ENCODE measurements around the gene KNDC1. TPM values are rescaled to one million over a fixed set of nuclear protein-coding genes. Genes with fewer than 3 reads are reported as not detected.
A peak's percentile ranks its signal among the peaks of the same experiment; 100 is the strongest.

Gene KNDC1
- total and polyA plus RNA-seq, 4 experiments from 2014 or later = 0.09 to 1.4 (median 0.87) TPM; not detected in 1

DNA sequence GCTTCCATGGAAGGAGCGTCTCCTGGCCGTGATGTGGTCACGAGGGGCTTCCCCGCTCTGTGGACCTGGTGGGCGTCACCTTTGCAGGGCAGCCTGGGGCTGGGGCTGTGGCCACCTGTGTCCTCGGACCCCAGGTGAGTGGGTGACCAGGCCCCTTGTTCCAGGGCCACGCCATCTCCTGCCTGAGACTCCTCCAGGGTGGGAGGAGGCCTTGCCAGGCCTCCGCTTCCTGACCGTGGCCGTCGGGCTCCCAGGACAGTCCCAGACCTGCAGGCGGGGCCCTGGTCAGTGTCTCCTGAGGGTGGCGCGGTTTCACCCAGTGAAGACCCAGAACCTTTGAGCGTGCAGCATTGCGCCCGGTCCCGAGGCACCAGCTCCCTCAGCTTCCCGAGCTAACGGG lies 49.6 kb downstream of the KNDC1 start:
- H3K4me3 Mint-ChIP-seq = no peak overlapping the region
- no peaks in the 10 kb centered on the region for H3K36me3 Mint-ChIP-seq
- Histone ChIP-seq H3K27me3 (ENCODE audit: insufficient read depth, low read length) (no peaks in the 10 kb centered on the region), H3K36me3 (ENCODE audit: insufficient read depth, low read length) (no peaks in the 10 kb centered on the region), H3K4me1 (ENCODE audit: insufficient read depth, low read length) (no peaks in the 10 kb centered on the region), H3K9me3 (ENCODE audit: control insufficient read depth in 1 of 2, low read length in 2 of 2) (no peaks in the 10 kb centered on the region), H3K27ac (ENCODE audit: low read depth, low read length) (no peak overlapping the region), H3K4me3 (ENCODE audit: low read length in 2 of 2) (no peak overlapping the region)
- no peak overlapping the region for H3K27ac Mint-ChIP-seq
- ChIA-PET CTCF (ENCODE audit: partially characterized antibody) (no interaction called here), POLR2A (ENCODE audit: partially characterized antibody) (no interaction called here)
- intact Hi-C loops (cut with micrococcal nuclease) = no loop called here
- no peaks in the 10 kb centered on the region for H3K9me3 Mint-ChIP-seq
- peaks cover 0 to 4% (median 1%) of the 10 kb centered on the region in 4 donors for H3K4me1 Mint-ChIP-seq
- H3K27me3 Mint-ChIP-seq = no peaks in the 10 kb centered on the region
- DNase-seq = peak in 1 of 5 donors; percentile 9

DNA sequence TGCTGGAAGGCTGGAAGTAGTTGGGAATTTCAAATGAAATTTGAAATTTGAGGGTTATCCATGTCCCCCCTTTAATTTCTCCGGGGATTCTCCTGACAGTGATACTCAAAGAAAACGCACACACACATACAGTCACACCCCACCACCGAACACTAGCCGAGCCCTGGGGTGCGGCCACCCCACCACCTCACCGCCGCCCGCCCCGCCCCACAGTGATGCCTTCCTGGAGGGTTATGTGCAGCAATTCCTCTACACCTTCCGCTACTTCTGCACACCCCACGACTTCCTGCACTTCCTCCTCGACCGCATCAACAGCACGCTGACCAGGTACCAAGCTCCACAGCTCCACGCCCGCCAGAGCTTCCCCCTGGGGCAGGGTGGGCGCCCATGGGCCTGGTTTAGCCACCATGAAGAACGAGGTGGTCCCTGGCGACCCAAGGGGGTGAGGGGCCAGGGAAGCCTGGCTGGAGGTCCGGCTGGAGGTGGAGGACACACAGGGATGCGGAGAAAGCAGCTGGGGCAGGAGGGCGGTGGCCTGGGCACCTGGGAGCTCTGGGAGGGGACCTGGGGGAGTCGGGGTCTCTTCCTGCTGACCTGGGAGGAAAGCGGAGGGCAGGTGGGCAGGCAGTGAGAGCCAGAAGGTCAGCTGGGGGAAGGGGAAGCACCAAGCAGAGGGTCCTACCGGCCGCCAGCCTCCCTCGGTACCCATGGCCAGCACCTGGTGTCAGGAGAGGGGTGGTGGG lies 50.5 kb downstream of the KNDC1 start:
- Mint-ChIP-seq H3K27ac (no peak overlapping the region), H3K27me3 (no peaks in the 10 kb centered on the region), H3K36me3 (no peaks in the 10 kb centered on the region), H3K4me3 (no peak overlapping the region), H3K9me3 (no peaks in the 10 kb centered on the region), H3K4me1 (peaks cover 0 to 4% (median 1%) of the 10 kb centered on the region in 4 donors)
- Histone ChIP-seq H3K27me3 (ENCODE audit: insufficient read depth, low read length) (no peaks in the 10 kb centered on the region), H3K9me3 (ENCODE audit: control insufficient read depth in 1 of 2, low read length in 2 of 2) (no peaks in the 10 kb centered on the region), H3K4me1 (ENCODE audit: insufficient read depth, low read length) (no peaks in the 10 kb centered on the region), H3K36me3 (ENCODE audit: insufficient read depth, low read length) (no peaks in the 10 kb centered on the region), H3K4me3 (ENCODE audit: low read length in 2 of 2) (no peak overlapping the region), H3K27ac (ENCODE audit: low read depth, low read length) (no peak overlapping the region)
- CTCF ChIA-PET (ENCODE audit: partially characterized antibody) = no interaction called here
- DNase-seq = peak in 1 of 5 donors; percentile 26
- intact Hi-C loops (cut with micrococcal nuclease) = no loop called here
- POLR2A ChIA-PET (ENCODE audit: partially characterized antibody) = no interaction called here

DNA sequence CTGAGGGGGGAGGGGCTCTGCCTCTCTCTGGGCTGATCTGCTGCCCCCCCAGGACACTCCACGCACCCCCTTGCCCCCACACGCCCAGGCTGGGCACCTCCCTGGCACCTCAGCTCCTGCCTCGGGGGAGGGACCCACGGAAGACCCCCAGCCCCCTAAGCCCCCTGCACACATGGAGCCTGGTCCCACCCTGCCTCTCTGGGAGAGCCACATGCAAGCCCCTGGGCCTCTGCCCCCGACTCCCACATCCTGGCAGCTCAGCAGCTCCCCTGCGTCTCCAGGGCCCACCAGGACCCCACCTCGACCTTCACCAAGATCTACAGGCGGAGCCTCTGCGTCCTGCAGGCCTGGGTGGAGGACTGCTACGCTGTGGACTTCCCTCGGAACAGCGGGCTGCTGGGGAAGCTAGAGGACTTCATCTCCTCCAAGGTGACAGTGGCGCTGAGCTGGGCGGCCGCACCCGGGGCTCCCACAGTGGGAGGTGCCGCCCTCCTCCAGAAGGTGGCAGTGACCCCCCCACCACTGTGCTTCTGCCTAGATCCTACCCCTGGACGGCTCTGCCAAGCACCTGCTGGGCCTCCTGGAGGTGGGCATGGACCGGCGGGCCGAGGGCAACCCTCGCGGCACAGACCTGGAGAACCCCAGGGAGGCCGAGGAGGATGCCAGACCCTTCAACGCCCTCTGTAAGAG lies 51.3 kb downstream of the KNDC1 start:
- Mint-ChIP-seq H3K36me3 (no peaks in the 10 kb centered on the region), H3K27me3 (peaks cover 0 to 3% of the 10 kb centered on the region in 2 donors), H3K4me1 (peaks cover 0 to 4% (median 1%) of the 10 kb centered on the region in 4 donors), H3K27ac (no peak overlapping the region), H3K9me3 (no peaks in the 10 kb centered on the region), H3K4me3 (no peak overlapping the region)
- no peak overlapping the region for H3K4me3 ChIP-seq (ENCODE audit: low read length in 2 of 2)
- H3K4me1 ChIP-seq (ENCODE audit: insufficient read depth, low read length) = no peaks in the 10 kb centered on the region
- POLR2A ChIA-PET (ENCODE audit: partially characterized antibody) = no interaction called here
- intact Hi-C loops (cut with micrococcal nuclease) = no loop called here
- no peaks in the 10 kb centered on the region for H3K27me3 ChIP-seq (ENCODE audit: insufficient read depth, low read length)
- CTCF ChIA-PET (ENCODE audit: partially characterized antibody) = no interaction called here
- peak in 1 of 5 donors; percentile 26 for DNase-seq
- no peaks in the 10 kb centered on the region for H3K36me3 ChIP-seq (ENCODE audit: insufficient read depth, low read length)
- H3K9me3 ChIP-seq (ENCODE audit: control insufficient read depth in 1 of 2, low read length in 2 of 2) = no peaks in the 10 kb centered on the region
- H3K27ac ChIP-seq (ENCODE audit: low read depth, low read length) = no peak overlapping the region

DNA sequence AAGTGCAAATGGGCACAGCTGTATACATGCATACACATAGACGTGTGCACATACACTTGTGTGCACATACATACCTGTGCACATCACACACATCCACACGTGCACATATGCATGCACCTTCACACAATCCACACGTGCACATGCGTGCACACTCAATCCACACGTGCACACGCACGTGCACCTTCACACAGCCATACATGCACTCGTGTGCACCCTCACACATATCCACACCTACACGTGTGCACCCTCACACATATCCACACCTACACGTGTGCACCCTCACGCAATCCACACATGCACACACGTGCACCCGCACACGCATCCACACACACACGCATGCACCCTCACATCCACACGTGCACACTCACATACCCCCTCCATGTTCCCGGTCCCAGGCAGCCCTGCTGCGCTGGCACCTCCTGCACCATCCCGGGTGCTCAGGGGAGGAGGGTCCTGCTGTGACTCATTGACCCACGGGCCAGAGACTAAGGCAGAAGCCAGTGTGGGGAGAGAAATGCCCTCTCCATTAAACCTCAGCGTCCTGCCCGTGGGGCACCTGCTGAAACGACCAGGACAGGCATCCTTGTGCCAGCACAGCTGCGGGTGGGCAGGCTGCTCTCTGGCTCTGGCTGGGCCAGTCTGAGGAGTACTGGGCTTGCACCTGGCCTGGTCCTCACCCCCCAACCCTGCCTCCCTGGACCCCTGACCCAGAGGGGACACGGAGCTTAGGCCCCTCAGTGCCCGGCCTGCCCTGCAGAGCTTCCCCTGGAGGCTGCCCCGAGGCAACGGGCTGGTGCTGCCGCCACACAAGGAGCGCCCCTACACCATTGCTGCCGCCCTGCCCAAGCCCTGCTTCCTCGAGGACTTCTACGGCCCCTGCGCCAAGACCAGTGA lies 52.2 kb downstream of the KNDC1 start:
- H3K27ac Mint-ChIP-seq = no peak overlapping the region
- Histone ChIP-seq H3K4me1 (ENCODE audit: insufficient read depth, low read length) (no peaks in the 10 kb centered on the region), H3K9me3 (ENCODE audit: control insufficient read depth in 1 of 2, low read length in 2 of 2) (no peaks in the 10 kb centered on the region), H3K36me3 (ENCODE audit: insufficient read depth, low read length) (no peaks in the 10 kb centered on the region), H3K4me3 (ENCODE audit: low read length in 2 of 2) (no peak overlapping the region), H3K27me3 (ENCODE audit: insufficient read depth, low read length) (no peaks in the 10 kb centered on the region), H3K27ac (ENCODE audit: low read depth, low read length) (no peak overlapping the region)
- H3K27me3 Mint-ChIP-seq = peaks cover 3 to 7% of the 10 kb centered on the region in 2 donors
- intact Hi-C loops (cut with micrococcal nuclease) = no loop called here
- H3K4me1 Mint-ChIP-seq = peaks cover 0 to 4% (median 1%) of the 10 kb centered on the region in 4 donors
- no peaks in the 10 kb centered on the region for H3K9me3 Mint-ChIP-seq
- no peak overlapping the region for H3K4me3 Mint-ChIP-seq
- CTCF ChIA-PET (ENCODE audit: partially characterized antibody) = no interaction called here
- no peaks in the 10 kb centered on the region for H3K36me3 Mint-ChIP-seq
- POLR2A ChIA-PET (ENCODE audit: partially characterized antibody) = no interaction called here
- DNase-seq = no peak

DNA sequence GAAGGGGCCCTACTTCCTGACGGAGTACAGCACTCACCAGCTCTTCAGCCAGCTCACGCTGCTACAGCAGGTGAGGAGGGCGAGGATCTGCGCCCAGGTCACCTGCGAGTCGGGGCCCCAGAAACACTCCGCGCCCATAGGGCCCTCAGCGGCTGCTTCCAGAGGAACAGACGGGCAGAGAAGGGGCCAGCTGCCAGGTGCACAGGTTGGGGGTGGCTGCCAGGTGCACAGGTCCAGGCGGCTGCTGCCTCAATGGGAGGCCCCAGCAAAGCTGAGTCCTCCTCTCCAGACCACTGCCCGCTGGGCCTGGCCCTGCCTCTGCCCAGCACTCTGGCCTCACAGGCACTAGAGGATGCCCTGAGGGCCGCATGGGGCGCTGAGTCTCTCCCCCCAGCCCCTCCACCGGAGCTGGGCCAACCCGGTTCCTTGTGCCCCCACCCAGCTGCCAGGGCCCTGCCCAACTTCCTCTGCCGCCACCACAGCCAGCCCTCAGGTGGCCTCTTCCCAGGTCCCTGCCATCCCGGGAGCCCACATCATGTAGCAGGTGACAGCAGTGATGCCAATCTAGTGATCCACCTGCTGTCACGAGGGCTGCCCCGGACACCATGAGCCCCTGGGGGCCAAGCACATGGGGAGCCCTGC lies 53.0 kb downstream of the KNDC1 start:
- Histone ChIP-seq H3K27ac (ENCODE audit: low read depth, low read length) (no peak overlapping the region), H3K36me3 (ENCODE audit: insufficient read depth, low read length) (no peaks in the 10 kb centered on the region), H3K9me3 (ENCODE audit: control insufficient read depth in 1 of 2, low read length in 2 of 2) (no peaks in the 10 kb centered on the region), H3K27me3 (ENCODE audit: insufficient read depth, low read length) (no peaks in the 10 kb centered on the region), H3K4me3 (ENCODE audit: low read length in 2 of 2) (no peak overlapping the region), H3K4me1 (ENCODE audit: insufficient read depth, low read length) (no peaks in the 10 kb centered on the region)
- peaks cover 3 to 7% of the 10 kb centered on the region in 2 donors for H3K27me3 Mint-ChIP-seq
- peaks cover 0 to 4% (median 1%) of the 10 kb centered on the region in 4 donors for H3K4me1 Mint-ChIP-seq
- intact Hi-C loops (cut with micrococcal nuclease) = no loop called here
- no peak overlapping the region for H3K4me3 Mint-ChIP-seq
- DNase-seq = no peak
- H3K27ac Mint-ChIP-seq = no peak overlapping the region
- POLR2A ChIA-PET (ENCODE audit: partially characterized antibody) = no interaction called here
- no peaks in the 10 kb centered on the region for H3K9me3 Mint-ChIP-seq
- CTCF ChIA-PET (ENCODE audit: partially characterized antibody) = no interaction called here
- H3K36me3 Mint-ChIP-seq = no peaks in the 10 kb centered on the region

DNA sequence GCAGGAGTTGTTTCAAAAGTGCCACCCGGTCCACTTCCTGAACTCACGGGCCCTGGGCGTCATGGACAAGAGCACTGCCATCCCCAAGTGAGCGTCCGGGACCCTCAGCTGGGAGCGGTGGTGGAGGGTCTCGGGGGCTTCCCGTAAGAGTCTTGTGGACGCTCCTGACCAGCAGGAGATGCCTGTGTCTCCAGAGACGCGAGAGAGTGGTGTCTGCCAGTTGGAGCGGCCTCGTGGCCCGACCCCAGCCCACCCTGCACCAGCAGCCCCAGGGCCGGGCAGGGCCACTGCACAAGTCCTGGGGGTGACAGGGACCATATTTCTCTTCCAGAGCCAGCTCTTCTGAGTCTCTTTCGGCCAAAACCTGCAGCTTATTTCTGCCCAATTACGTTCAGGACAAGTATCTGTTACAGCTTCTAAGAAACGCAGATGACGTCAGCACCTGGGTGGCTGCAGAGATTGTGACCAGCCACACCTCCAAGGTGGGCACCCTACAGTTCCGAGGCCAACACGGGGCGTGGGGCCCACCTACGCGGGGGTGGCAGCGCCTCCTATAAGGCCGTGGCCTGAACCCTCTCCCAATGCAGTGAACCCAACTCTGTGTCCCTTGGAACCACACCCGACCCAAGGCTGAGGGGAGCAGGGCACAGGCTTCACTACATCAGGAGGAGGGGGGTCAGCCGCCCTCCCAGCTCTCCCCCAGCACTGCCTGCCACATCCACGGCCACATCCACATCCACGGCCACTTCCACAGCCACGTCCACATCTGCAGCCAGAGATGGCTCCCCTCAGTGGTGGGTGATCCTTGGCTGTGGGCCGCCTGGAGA lies 53.8 kb downstream of the KNDC1 start:
- DNase-seq = peak in 1 of 5 donors; percentile 9

More for the DNA sequence above, 53.8 kb downstream of the KNDC1 start:
- H3K9me3 Mint-ChIP-seq = no peaks in the 10 kb centered on the region
- H3K27me3 Mint-ChIP-seq = peaks cover 3 to 7% of the 10 kb centered on the region in 2 donors
- Histone ChIP-seq H3K4me1 (ENCODE audit: insufficient read depth, low read length) (no peaks in the 10 kb centered on the region), H3K9me3 (ENCODE audit: control insufficient read depth in 1 of 2, low read length in 2 of 2) (no peaks in the 10 kb centered on the region), H3K4me3 (ENCODE audit: low read length in 2 of 2) (no peak overlapping the region), H3K27me3 (ENCODE audit: insufficient read depth, low read length) (no peaks in the 10 kb centered on the region), H3K36me3 (ENCODE audit: insufficient read depth, low read length) (no peaks in the 10 kb centered on the region), H3K27ac (ENCODE audit: low read depth, low read length) (no peak overlapping the region)
- intact Hi-C loops (cut with micrococcal nuclease) = no loop called here
- no peak overlapping the region for H3K27ac Mint-ChIP-seq
- no peak overlapping the region for H3K4me3 Mint-ChIP-seq
- peaks cover 0 to 4% (median 1%) of the 10 kb centered on the region in 4 donors for H3K4me1 Mint-ChIP-seq
- no peaks in the 10 kb centered on the region for H3K36me3 Mint-ChIP-seq
- CTCF ChIA-PET (ENCODE audit: partially characterized antibody) = no interaction called here
- POLR2A ChIA-PET (ENCODE audit: partially characterized antibody) = no interaction called here

All from CD4-positive, alpha-beta memory T cell (primary cell).